Heart left ventricle (tissue), 16 donors: Measurements from ENCODE around the gene PDZD8. TPM values are rescaled to one million over a fixed set of nuclear protein-coding genes. Genes with fewer than 3 reads are reported as not detected.

Experiments used
- ATAC-seq, 4 donors: fragments of 200-7000 bp; cut with Tn5 transposase; one replicate each; pipeline ENCODE4 v1.9.1; 2020 to 2022; ENCODE audit warnings: moderate library complexity in 4 of 4, mild to moderate bottlenecking in 3 of 4, moderate number of reproducible peaks in 1 of 4
- DNase-seq, 5 donors: peaks; one replicate each; pipeline ENCODE4 v3.0.0-alpha.2; 2020
- H3K27ac ChIP-seq, 12 donors: fragments of 200-600 bp; sonication (generic) in 4 of 12; one replicate each; pipeline versions ENCODE4 v1.5.0 to v1.8.0; 2016 to 2022; ENCODE audit warnings: mild to moderate bottlenecking in 2 of 12
- H3K27me3 ChIP-seq, 9 donors: fragments of 200-600 bp; sonication (generic) in 2 of 9; one replicate each; pipeline versions ENCODE4 v1.5.1 to v1.8.0; 2016 to 2022; ENCODE audit warnings: mild to moderate bottlenecking in 3 of 9
- H3K36me3 ChIP-seq, 9 donors: fragments of 200-600 bp; sonication (generic) in 2 of 9; one replicate each; pipeline versions ENCODE4 v1.5.0 to v1.8.0; 2018 to 2022; ENCODE audit warnings: mild to moderate bottlenecking in 2 of 9
- H3K4me1 ChIP-seq, 12 donors: fragments of 200-600 bp; sonication (generic) in 4 of 12; one replicate each; pipeline versions ENCODE4 v1.5.0 to v1.8.0; 2016 to 2022; ENCODE audit warnings: mild to moderate bottlenecking in 3 of 12
- H3K4me3 ChIP-seq, 12 donors: fragments of 200-600 bp; sonication (generic) in 4 of 12; one replicate each; pipeline versions ENCODE4 v1.5.0 to v1.8.0; 2017 to 2022; ENCODE audit warnings: mild to moderate bottlenecking in 9 of 12, moderate library complexity in 4 of 12
- H3K9me3 ChIP-seq, 12 donors: fragments of 200-600 bp; sonication (generic) in 4 of 12; one replicate each; pipeline versions ENCODE4 v1.5.0 to v1.8.0; 2016 to 2022; ENCODE audit warnings: mild to moderate bottlenecking in 1 of 12
- POLR2A ChIP-seq, 2 donors: fragments of 450-650 bp; IDR thresholded peaks; one replicate each; pipeline ENCODE4 v1.6.1; 2017; ENCODE audit warnings: antibody characterized with exemption in 2 of 2, mild to moderate bottlenecking in 2 of 2, moderate library complexity in 2 of 2
- WGBS, 4 donors: extraction: QIAGEN DNeasy Blood & Tissue Kit in 2 of 4; methylation state at CpG; one replicate each; pipeline versions ENCODE4 v1.1.5 to v1.1.7; 2013 to 2018; 5-methylcytosine and 5-hydroxymethylcytosine counted together
- intact Hi-C, 10 donors: fragments of 100-400 bp; cut with DNase I; formaldehyde crosslinking; loops; one replicate each; pipeline versions ENCODE4 v1.11.1 to v1.14.2; 2022
- polyA plus RNA-seq, 2 donors: library from polyadenylated mRNA; stranded (reverse); fragments of 200-250 nt; gene quantifications; one replicate each; pipeline ENCODE4 v1.2.3, GENCODE V29; 2013
- total RNA-seq, 9 donors: library from RNA; depleted of rRNA in 2 of 9; stranded (reverse); fragments of >200 nt in 2 of 9; fragmentation: NEBNext Ultra II Directional in 3 of 9; extraction: Animal tissue kit (Norgen Biotek cat#: 25700) in 3 of 9; gene quantifications; one replicate each; pipeline versions ENCODE4 v1.1.0 to v1.2.4, GENCODE V29; 2016 to 2023
- TF ChIP-seq, protein P1 (sequence below), 12 donors: fragments of 200-600 bp; sonication (generic) in 4 of 12; IDR thresholded peaks; one replicate each; pipeline versions ENCODE4 v1.5.0 to v1.8.0; 2018 to 2022; ENCODE audit warnings: antibody characterized with exemption in 12 of 12, mild to moderate bottlenecking in 5 of 12
- donor health status: ischemic (EF 13 %, LVEDD 7.1; RV severe dilation, severe dysfunction).
- donor health status: healthy with polysubstance abuse.
- donor health status: DM: no; HTN: yes; CAD: no.
- donor health status: DM: no; HTN: no; CAD: no.
- donor health status: ischemic (EF 25% LVEDD 6.9; RV normal size, moderate dysfunction).
- donor health status: ischemic (EF 25% LVEDD 5.7; RV mildly dilated, moderate dysfunction).
- donor health status: healthy.
- donor health status: DM: yes; HTN: yes; CAD: no.
- donor health status: ischemic (EF 35%, LVEDD 5.7; RV mildly dilated, moderate dysfunction).
- donor health status: nonischemic (EF 11% LVEDD 7.7; RV severe dilation, severe dysfunction).
- donor health status: DM: yes; HTN: yes; CAD: no.
- donor health status: PGD.
- donor health status: ischemic (EF 29% LVEDD 5.4; RV normal size, mild dysfunction).
- donor health status: nonischemic (EF 23%, LVEDD 6.1; RV moderate dilation, normal function).

The PDZD8 gene
- total and polyA plus RNA-seq, 11 donors = 2.0 to 37.2 (median 24.1) TPM

DNA sequence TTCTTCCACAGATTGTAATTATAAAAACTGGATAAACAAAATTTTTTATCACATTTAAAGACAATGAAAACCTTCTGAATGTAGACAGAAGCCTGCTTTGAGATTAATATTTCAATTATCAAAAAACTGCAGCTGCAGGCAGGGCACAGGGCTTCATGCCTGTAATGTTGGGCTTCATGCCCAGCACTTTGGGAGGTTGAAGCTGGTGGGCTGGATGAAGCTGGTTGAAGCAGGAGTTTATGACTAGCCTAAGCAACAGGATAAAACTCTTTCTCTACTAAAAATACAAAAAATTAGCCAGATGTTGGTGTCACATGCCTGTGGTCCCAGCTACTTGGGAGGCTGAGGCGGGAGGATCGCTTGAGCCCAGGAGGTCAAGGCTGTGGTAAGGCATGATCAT lies 41.2 kb downstream of the PDZD8 start:
- H3K4me1 ChIP-seq = peaks cover 0 to 2% (median 0%) of the 10 kb centered on the region in 12 donors
- TF ChIP-seq, protein P1, sequence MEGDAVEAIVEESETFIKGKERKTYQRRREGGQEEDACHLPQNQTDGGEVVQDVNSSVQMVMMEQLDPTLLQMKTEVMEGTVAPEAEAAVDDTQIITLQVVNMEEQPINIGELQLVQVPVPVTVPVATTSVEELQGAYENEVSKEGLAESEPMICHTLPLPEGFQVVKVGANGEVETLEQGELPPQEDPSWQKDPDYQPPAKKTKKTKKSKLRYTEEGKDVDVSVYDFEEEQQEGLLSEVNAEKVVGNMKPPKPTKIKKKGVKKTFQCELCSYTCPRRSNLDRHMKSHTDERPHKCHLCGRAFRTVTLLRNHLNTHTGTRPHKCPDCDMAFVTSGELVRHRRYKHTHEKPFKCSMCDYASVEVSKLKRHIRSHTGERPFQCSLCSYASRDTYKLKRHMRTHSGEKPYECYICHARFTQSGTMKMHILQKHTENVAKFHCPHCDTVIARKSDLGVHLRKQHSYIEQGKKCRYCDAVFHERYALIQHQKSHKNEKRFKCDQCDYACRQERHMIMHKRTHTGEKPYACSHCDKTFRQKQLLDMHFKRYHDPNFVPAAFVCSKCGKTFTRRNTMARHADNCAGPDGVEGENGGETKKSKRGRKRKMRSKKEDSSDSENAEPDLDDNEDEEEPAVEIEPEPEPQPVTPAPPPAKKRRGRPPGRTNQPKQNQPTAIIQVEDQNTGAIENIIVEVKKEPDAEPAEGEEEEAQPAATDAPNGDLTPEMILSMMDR (IDR thresholded peaks at IDR 0.05) = no peak
- TF ChIP-seq POLR2A (IDR thresholded peaks at IDR 0.05) = no peak
- no peak for DNase-seq
- H3K27me3 ChIP-seq = no peaks in the 10 kb centered on the region
- no peak overlapping the region for H3K4me3 ChIP-seq
- 94 to 99% (median 98%) methylated on average over 2 of the region's 2 CpGs for WGBS, 4 donors
- intact Hi-C loops = no loop called here
- H3K9me3 ChIP-seq = peaks cover 0 to 28% (median 9%) of the 10 kb centered on the region in 12 donors
- no peak for ATAC-seq
- no peak overlapping the region for H3K27ac ChIP-seq
- peaks cover 0 to 4% (median 0%) of the 10 kb centered on the region in 9 donors for H3K36me3 ChIP-seq

DNA sequence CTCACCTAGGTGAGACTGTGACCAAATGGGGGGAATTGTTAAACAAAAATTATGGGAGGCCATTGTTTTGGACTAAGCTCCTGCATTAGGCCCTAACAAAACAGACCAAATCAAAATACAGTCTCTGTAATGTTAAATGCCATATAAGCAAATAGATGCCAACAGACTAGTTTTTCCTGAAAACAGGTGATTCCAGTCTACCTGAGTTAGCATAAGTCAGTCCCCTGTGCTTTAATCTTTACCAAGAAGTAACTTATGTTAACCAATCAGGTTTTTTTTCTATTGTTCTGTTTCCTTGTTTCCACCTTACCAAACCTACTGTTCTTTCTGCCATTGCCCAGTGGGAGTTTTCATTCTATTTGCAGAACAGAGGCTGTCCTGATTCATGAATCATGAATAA lies 48.0 kb downstream of the PDZD8 start:
- Histone ChIP-seq H3K4me3 (no peak overlapping the region), H3K27ac (no peak overlapping the region), H3K9me3 (no peaks in the 10 kb centered on the region), H3K4me1 (peaks cover 0 to 3% (median 0%) of the 10 kb centered on the region in 12 donors), H3K27me3 (no peaks in the 10 kb centered on the region), H3K36me3 (peaks cover 0 to 3% (median 0%) of the 10 kb centered on the region in 9 donors)
- intact Hi-C loops = loop anchor here in 1 of 10 donors (10.0 kb wide), 1 partner anchor 112 kb away; no protein-coding TSS in a partner anchor
- TF ChIP-seq POLR2A (IDR thresholded peaks at IDR 0.05) = no peak
- TF ChIP-seq, protein P1 (IDR thresholded peaks at IDR 0.05) = no peak
- DNase-seq (no peak), ATAC-seq (no peak)

DNA sequence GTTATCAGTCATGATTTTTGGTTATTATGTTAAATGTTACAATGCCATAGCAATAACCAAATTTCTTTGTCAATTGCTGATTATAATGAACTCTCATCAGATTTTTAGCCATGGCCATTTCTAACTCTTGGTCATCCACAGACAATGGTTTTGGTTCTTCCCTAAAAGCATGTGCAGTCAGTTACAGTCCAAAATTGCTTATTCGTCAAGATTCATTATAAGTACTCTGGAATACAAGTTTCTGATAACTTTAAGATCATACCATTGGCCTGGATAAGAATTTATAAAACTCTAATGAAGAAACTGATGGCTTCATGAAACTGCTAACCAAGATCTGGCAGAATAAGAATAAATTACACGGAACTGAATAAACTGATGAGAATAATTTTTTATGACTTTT lies 50.9 kb downstream of the PDZD8 start:
- Histone ChIP-seq H3K4me1 (peaks cover 0 to 5% (median 0%) of the 10 kb centered on the region in 12 donors), H3K27ac (no peak overlapping the region), H3K4me3 (no peak overlapping the region), H3K9me3 (no peaks in the 10 kb centered on the region), H3K36me3 (peaks cover 0 to 3% (median 0%) of the 10 kb centered on the region in 9 donors), H3K27me3 (no peaks in the 10 kb centered on the region)
- ATAC-seq = no peak
- 98 to 99% (median 98%) methylated on average over 2 of the region's 2 CpGs for WGBS, 4 donors
- no peak for TF ChIP-seq POLR2A (IDR thresholded peaks at IDR 0.05)
- TF ChIP-seq, protein P1 (IDR thresholded peaks at IDR 0.05) = no peak
- intact Hi-C loops = loop anchor here in 2 of 10 donors (5.0 to 10.0 kb wide), 2 partner anchors 107 to 110 kb away; no protein-coding TSS in a partner anchor
- no peak for DNase-seq

DNA sequence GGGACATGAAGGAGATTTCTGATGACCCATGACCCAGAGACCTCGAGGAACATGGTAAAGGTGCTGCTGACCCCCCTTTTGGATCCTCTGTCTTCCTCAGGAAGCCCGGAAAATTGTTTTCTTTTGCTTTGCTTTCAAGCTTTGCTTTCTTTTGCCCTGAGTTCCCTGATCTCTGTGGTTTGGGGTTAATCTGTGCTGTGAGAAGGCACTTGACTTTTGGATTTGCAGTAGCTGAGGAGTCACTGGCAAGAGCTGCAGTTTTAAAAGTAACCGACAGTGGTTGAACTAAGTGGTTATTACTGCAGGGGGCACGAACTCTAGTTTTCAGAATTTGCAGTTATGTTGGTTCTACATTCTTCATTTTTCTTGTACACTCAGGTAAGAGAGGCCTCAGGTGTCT lies 53.0 kb downstream of the PDZD8 start:
- intact Hi-C loops = loop anchor here in 2 of 10 donors (5.0 to 10.0 kb wide), 2 partner anchors 105 to 107 kb away; no protein-coding TSS in a partner anchor
- Histone ChIP-seq H3K4me3 (no peak overlapping the region), H3K27me3 (no peaks in the 10 kb centered on the region), H3K36me3 (peaks cover 0 to 9% (median 0%) of the 10 kb centered on the region in 9 donors), H3K27ac (no peak overlapping the region), H3K9me3 (no peaks in the 10 kb centered on the region), H3K4me1 (peaks cover 0 to 5% (median 0%) of the 10 kb centered on the region in 12 donors)
- ATAC-seq = no peak
- WGBS, 4 donors = 61 to 71% (median 66%) methylated on average over 4 of the region's 4 CpGs
- TF ChIP-seq POLR2A (IDR thresholded peaks at IDR 0.05) = no peak
- no peak for DNase-seq
